HL-60 (cell line): Measurements from ENCODE around the gene ACTRT2.

Experiments used
- DNase-seq, 2 experiments: peaks; one replicate each; pipeline ENCODE4 v3.0.0-alpha.2; 2010 to 2020; ENCODE audit warnings: low read depth in 1 of 2, low spot score in 1 of 2
- H3K27ac ChIP-seq: fragments of 250-450 bp; sonication (Bioruptor Pico); replicated peaks from 2 replicates; pipeline ENCODE4 v1.5.1; 2020; ENCODE audit warnings: mild to moderate bottlenecking, moderate library complexity
- H3K27me3 ChIP-seq: fragments of 250-450 bp; sonication (Bioruptor Pico); 2 replicates; pipeline ENCODE4 v1.5.1; 2021; ENCODE audit warnings: mild to moderate bottlenecking, moderate library complexity; ENCODE audit not compliant: insufficient read depth, poor library complexity, severe bottlenecking
- H3K4me3 ChIP-seq: replicated peaks from 2 replicates; pipeline ENCODE4 v1.5.1; 2011; ENCODE audit warnings: mild to moderate bottlenecking, control low read depth, low read length; ENCODE audit not compliant: insufficient read depth
- CTCF ChIP-seq: IDR thresholded peaks from one replicate; pipeline ENCODE4 v1.5.1; 2011; ENCODE audit warnings: low read length, control low read depth, inconsistent platforms; ENCODE audit not compliant: insufficient read depth
- GABPA ChIP-seq: IDR thresholded peaks from 2 replicates; pipeline ENCODE4 v1.6.1; 2012; ENCODE audit warnings: low read depth
- POLR2AphosphoS5 ChIP-seq: IDR thresholded peaks from 2 replicates; pipeline ENCODE4 v1.6.1; 2012; ENCODE audit warnings: low read depth
- REST ChIP-seq: IDR thresholded peaks from 2 replicates; pipeline ENCODE4 v1.6.1; 2012; ENCODE audit warnings: low read depth; ENCODE audit not compliant: insufficient replicate concordance
- SPI1 ChIP-seq: IDR thresholded peaks from 2 replicates; pipeline ENCODE4 v1.6.1; 2012; ENCODE audit warnings: low read depth, mild to moderate bottlenecking, borderline replicate concordance

Gene ACTRT2

GRCh38 chr1:2981388-2981787 lies 39.9 kb upstream of the ACTRT2 start:
- no peak for TF ChIP-seq REST
- no peak for TF ChIP-seq SPI1
- TF ChIP-seq POLR2AphosphoS5: no peak
- no peak for TF ChIP-seq CTCF
- TF ChIP-seq GABPA: no peak
- no peak for DNase-seq
- no peak overlapping the region for H3K4me3 ChIP-seq
- H3K27ac ChIP-seq: no peak overlapping the region
- H3K27me3 ChIP-seq: no peaks in the 10 kb centered on the region

GRCh38 chr1:2981981-2982614 lies 39.2 kb upstream of the ACTRT2 start:
- Histone ChIP-seq H3K27me3 (no peaks in the 10 kb centered on the region), H3K27ac (no peak overlapping the region), H3K4me3 (no peak overlapping the region)
- DNase-seq: no peak
- TF ChIP-seq POLR2AphosphoS5 (no peak), CTCF (no peak), GABPA (no peak), REST (no peak), SPI1 (no peak)

- DNase-seq: no peak
- Histone ChIP-seq H3K4me3 (no peak overlapping the region), H3K27ac (no peak overlapping the region), H3K27me3 (no peaks in the 10 kb centered on the region)
- TF ChIP-seq GABPA (no peak), CTCF (no peak), POLR2AphosphoS5 (no peak)
Observed at GRCh38 chr1:2982615-2983318, 38.5 kb upstream of the ACTRT2 start.
